Pulmonary artery endothelial cell (primary cell): ENCODE measurements around the gene TERT. TPM values are rescaled to one million over a fixed set of nuclear protein-coding genes. Genes with fewer than 3 reads are reported as not detected.

ENCODE experiments used
- DNase-seq: peaks from one replicate; pipeline ENCODE4 v3.0.0-alpha.2; 2011; ENCODE audit warnings: low read depth, low spot score
- total RNA-seq: library from RNA; depleted of rRNA; stranded (reverse); fragments of >200 nt; gene quantifications from 2 replicates; pipeline ENCODE4 v1.2.3, GENCODE V29; 2014

The TERT gene
- total RNA-seq, 1 donor from 2014 or later: 0.07 TPM

DNA sequence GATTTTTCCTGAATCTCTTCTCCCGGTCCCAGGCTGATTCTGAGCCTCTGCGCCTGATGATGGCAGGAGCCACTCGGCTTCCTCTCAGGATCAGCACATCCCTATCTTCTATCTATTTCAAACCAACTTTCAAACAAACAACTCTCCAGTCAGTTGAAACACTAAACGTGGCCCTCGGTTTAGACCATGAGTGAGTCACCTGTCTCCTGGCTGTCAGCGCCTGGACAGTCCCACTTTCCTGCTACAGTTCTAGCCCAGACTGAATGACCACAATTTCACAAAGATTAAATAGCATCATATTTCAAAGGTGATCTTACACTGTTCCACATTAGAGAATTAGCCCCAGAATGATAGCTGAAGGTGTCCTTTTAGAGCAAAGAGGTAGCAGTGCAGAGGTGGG lies 87.3 kb downstream of the TERT start:
- DNase-seq: no peak

- DNase-seq: no peak
Observed at GRCh38 chr5:1206521-1207412, 88.1 kb downstream of the TERT start.

GRCh38 chr5:1205255-1206180 lies 89.3 kb downstream of the TERT start:
- DNase-seq: no peak

- DNase-seq: no peak
Observed at GRCh38 chr5:1204693-1205242, 90.1 kb downstream of the TERT start.

- DNase-seq: no peak
Observed at GRCh38 chr5:1203968-1204692, 90.7 kb downstream of the TERT start.

DNA sequence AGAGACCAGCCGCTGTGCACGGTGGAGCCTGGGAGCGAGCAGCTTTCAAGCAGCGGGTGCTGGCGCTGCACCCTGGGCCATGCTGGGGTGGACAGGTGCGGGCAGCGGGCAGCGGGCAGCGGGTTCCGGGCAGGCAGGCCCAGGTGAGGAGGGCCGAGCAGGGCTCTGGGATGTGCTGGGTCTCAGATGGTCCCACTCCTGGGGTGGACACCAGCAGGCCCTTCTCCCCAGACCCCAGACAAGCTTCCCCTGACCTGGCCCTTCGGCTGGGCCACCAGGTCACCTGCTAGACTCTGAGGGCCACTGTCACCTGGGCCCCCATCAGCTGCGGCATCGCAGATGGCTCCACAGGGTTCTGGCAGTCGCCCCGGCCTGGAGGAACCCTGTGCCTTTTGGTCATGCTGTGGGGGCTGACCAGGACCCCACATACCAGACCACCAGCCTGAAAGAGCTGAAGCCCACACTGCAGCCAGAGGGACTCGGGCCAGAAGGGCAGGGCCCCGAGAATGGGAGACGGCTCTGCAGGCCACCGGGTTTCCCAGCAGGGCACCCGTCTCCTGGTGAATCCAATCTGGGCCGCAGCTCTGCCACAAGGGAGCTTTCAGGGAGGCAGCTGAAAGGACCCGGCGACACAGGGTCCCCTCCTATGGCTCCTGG lies 91.4 kb downstream of the TERT start:
- no peak for DNase-seq

Other genes with a start within 250 kb of the TERT start
- 21.6 and 23.1 TPM in 2 replicates for gene SLC12A7, start 183.0 kb downstream of the TERT start, total RNA-seq
- not detected in 2 replicates for gene SLC6A19, start 93.5 kb downstream of the TERT start, total RNA-seq
- gene SLC6A18, start 69.7 kb downstream of the TERT start, total RNA-seq: not detected in 2 replicates
- 343 and 431 TPM in 2 replicates for gene CLPTM1L, start 50.0 kb upstream of the TERT start, total RNA-seq
- not detected in 2 replicates for gene SLC6A3, start 150.4 kb upstream of the TERT start, total RNA-seq
- gene LPCAT1, start 228.9 kb upstream of the TERT start, total RNA-seq: 54.5 and 71.7 TPM in 2 replicates